A549 (cell line): ENCODE data around the gene MT1H. TPM values are rescaled to one million over a fixed set of nuclear protein-coding genes. Genes with fewer than 3 reads are reported as not detected.
"Not testable (repeated sequence)": the region's sequence is repeated elsewhere in the genome, so short reads cannot be mapped to it uniquely, and the experiment has no call there.

Source experiments
- ATAC-seq, 2 experiments: fragments of 200-7000 bp in 1 of 2; fragments of >200 bp in 1 of 2; cut with Nextera tagmentation in 1 of 2; cut with Tn5 transposase in 1 of 2; 3 replicates each; pipeline versions ENCODE4 v1.8.0 to v1.9.1; 2018 to 2020; ENCODE audit warnings: mild to moderate bottlenecking in 1 of 2, moderate library complexity in 1 of 2
- CTCF ChIA-PET: fragments of 300-600 bp; sonication (Branson Sonifier 250); formaldehyde crosslinking; extraction: SDS; loops from one replicate; lab custom pipeline; 2021; ENCODE audit warnings: antibody characterized with exemption, inconsistent platforms; lab: Yijun Ruan, JAX
- POLR2A ChIA-PET: fragments of 350-600 bp; formaldehyde crosslinking; extraction: SDS; loops from one replicate; lab custom pipeline; 2021; ENCODE audit warnings: antibody characterized with exemption, inconsistent platforms; lab: Yijun Ruan, JAX
- DNase-seq, 2 experiments: peaks; one replicate each; pipeline versions ENCODE4 v3.0.0 to v3.0.0-alpha.2; 2011 to 2016; ENCODE audit warnings: low read depth in 1 of 2, low spot score in 1 of 2
- FAIRE-seq: peaks from 2 replicates; lab custom pipeline; 2011; peaks lifted over from hg19 to GRCh38; lab: Jason Lieb, UNC
- H3K27ac ChIP-seq, 2 experiments: fragments of >200 bp; sonication (Bioruptor Twin); formaldehyde crosslinking; 3 replicates each; pipeline ENCODE4 v1.5.1; 2016 to 2017
- H3K4me1 ChIP-seq: fragments of >200 bp; sonication (Bioruptor Twin); formaldehyde crosslinking; 3 replicates; pipeline ENCODE4 v1.6.1; 2016
- H3K4me2 ChIP-seq: fragments of >200 bp; sonication (Bioruptor Twin); formaldehyde crosslinking; 3 replicates; pipeline ENCODE4 v1.6.1; 2016
- H3K4me3 ChIP-seq: fragments of >200 bp; sonication (Bioruptor Twin); formaldehyde crosslinking; 3 replicates; pipeline ENCODE4 v1.5.1; 2016
- H3K9me3 ChIP-seq: fragments of >200 bp; sonication (Bioruptor Twin); formaldehyde crosslinking; 3 replicates; pipeline ENCODE4 v1.6.1; 2016
- CBX2 ChIP-seq: fragments of 200-600 bp; sonication (generic); IDR thresholded peaks from 2 replicates; pipeline ENCODE4 v1.6.1; 2016; ENCODE audit warnings: low read depth, mild to moderate bottlenecking, borderline replicate concordance
- CHD2 ChIP-seq: fragments of 150-350 bp; IDR thresholded peaks from 2 replicates; pipeline ENCODE4 v1.6.1; 2014; ENCODE audit warnings: low read length; ENCODE audit not compliant: partially characterized antibody
- EHF ChIP-seq: fragments of 250-450 bp; sonication (Bioruptor Pico); IDR thresholded peaks from 2 replicates; pipeline ENCODE4 v1.5.0; 2020; ENCODE audit warnings: mild to moderate bottlenecking
- EHMT2 ChIP-seq: fragments of 200-600 bp; sonication (generic); IDR thresholded peaks from 2 replicates; pipeline ENCODE4 v1.6.1; 2016; ENCODE audit warnings: antibody characterized with exemption, low read depth, mild to moderate bottlenecking, moderate library complexity
- ESRRA ChIP-seq: fragments of 150-350 bp; IDR thresholded peaks from 2 replicates; pipeline ENCODE4 v1.6.1; 2014; ENCODE audit warnings: mild to moderate bottlenecking, low read length, borderline replicate concordance
- FOSB ChIP-seq: fragments of 250-450 bp; sonication (Bioruptor Pico); IDR thresholded peaks from 2 replicates; pipeline ENCODE4 v1.5.0; 2020; ENCODE audit warnings: mild to moderate bottlenecking, moderate library complexity
- FOSL2 ChIP-seq, 2 experiments: fragments of 450-650 bp in 1 of 2; fragments of >200 bp in 1 of 2; sonication (Bioruptor Twin) in 1 of 2; formaldehyde crosslinking; IDR thresholded peaks; 2 replicates each; pipeline versions ENCODE4 v1.5.0 to v1.6.1; 2016 to 2020; ENCODE audit warnings: mild to moderate bottlenecking in 1 of 2, moderate library complexity in 1 of 2
- GATA3 ChIP-seq: IDR thresholded peaks from 2 replicates; pipeline ENCODE4 v1.6.1; 2012; ENCODE audit warnings: borderline replicate concordance
- HOXA7 ChIP-seq: fragments of 250-450 bp; sonication (Bioruptor Pico); IDR thresholded peaks from 2 replicates; pipeline ENCODE4 v1.5.0; 2020; ENCODE audit warnings: mild to moderate bottlenecking, moderate library complexity
- HOXB5 ChIP-seq: fragments of 250-450 bp; sonication (Bioruptor Pico); IDR thresholded peaks from 2 replicates; pipeline ENCODE4 v1.5.0; 2020; ENCODE audit warnings: mild to moderate bottlenecking, moderate library complexity
- KDM5A ChIP-seq: fragments of 200-600 bp; sonication (generic); IDR thresholded peaks from 2 replicates; pipeline ENCODE4 v1.6.1; 2016; ENCODE audit warnings: antibody characterized with exemption, mild to moderate bottlenecking
- MAZ ChIP-seq: fragments of 150-350 bp; IDR thresholded peaks from 2 replicates; pipeline ENCODE4 v1.6.1; 2014; ENCODE audit warnings: antibody characterized with exemption, low read depth, low read length, borderline replicate concordance
- MYC ChIP-seq: IDR thresholded peaks from 2 replicates; pipeline ENCODE4 v1.6.1; 2012; ENCODE audit warnings: mild to moderate bottlenecking, inconsistent platforms, low read length, improper control_type of control experiment, borderline replicate concordance
- NFE2L2 ChIP-seq: fragments of 150-350 bp; conservative IDR thresholded peaks from 2 replicates; pipeline ENCODE4 v1.6.1; 2014; ENCODE audit warnings: low read length
- NR3C1 ChIP-seq: fragments of >200 bp; sonication (Bioruptor Twin); formaldehyde crosslinking; IDR thresholded peaks from 3 replicates; pipeline ENCODE4 v1.6.1; 2017
- PBX3 ChIP-seq: IDR thresholded peaks from 2 replicates; pipeline ENCODE4 v1.6.1; 2012
- RARB ChIP-seq: fragments of 250-450 bp; sonication (Bioruptor Pico); IDR thresholded peaks from 2 replicates; pipeline ENCODE4 v1.8.0; 2021; ENCODE audit warnings: mild to moderate bottlenecking, moderate library complexity
- RCOR1 ChIP-seq: fragments of 150-350 bp; IDR thresholded peaks from 2 replicates; pipeline ENCODE4 v1.6.1; 2014; ENCODE audit warnings: antibody characterized with exemption, low read length, low read depth
- RFX5 ChIP-seq: fragments of 450-650 bp; IDR thresholded peaks from 2 replicates; pipeline ENCODE4 v1.7.1; 2014; ENCODE audit warnings: antibody characterized with exemption, mild to moderate bottlenecking, moderate library complexity
- ZFP36 ChIP-seq: fragments of 450-650 bp; IDR thresholded peaks from 2 replicates; pipeline ENCODE4 v1.6.1; 2014; ENCODE audit warnings: borderline replicate concordance; ENCODE audit not compliant: partially characterized antibody
- WGBS: methylation state at CpG from one replicate; pipeline ENCODE4 v1.1.6; 2017; ENCODE audit errors: missing lambda C conversion rate; 5-methylcytosine and 5-hydroxymethylcytosine counted together
- polyA minus RNA-seq: library from RNA; depleted of rRNA, polyadenylated mRNA; stranded (reverse); fragments of >200 nt; gene quantifications from 2 replicates; pipeline ENCODE4 v1.2.3, GENCODE V29; 2011; rRNA and poly(A)+ RNA removed
- polyA plus RNA-seq, 4 experiments: library from polyadenylated mRNA; depleted of rRNA in 3 of 4; stranded (reverse); fragments of >200 nt; fragmentation: RNase III in 1 of 4; extraction: RNeasy Plus Mini Kit Qiagen cat#74134 plus additional on column Dnase treatment in 1 of 4; gene quantifications; 2 replicates in 3 of 4; 3 replicates in 1 of 4; pipeline ENCODE4 v1.2.3, GENCODE V29; 2011 to 2017
- TF ChIP-seq, protein P1 (sequence below): IDR thresholded peaks from 2 replicates; pipeline ENCODE4 v1.6.1; 2012
- TF ChIP-seq, protein P2 (sequence below): fragments of 250-450 bp; sonication (Bioruptor Pico); IDR thresholded peaks from 2 replicates; pipeline ENCODE4 v1.5.0; 2021; ENCODE audit warnings: mild to moderate bottlenecking, moderate library complexity, borderline replicate concordance

The MT1H gene
- polyA plus RNA-seq (2011; rRNA removed) (not detected in 2 replicates), polyA plus RNA-seq (2017; fragmentation: RNase III; extraction: RNeasy Plus Mini Kit Qiagen cat#74134 plus additional on column Dnase treatment) (not detected in 3 replicates), polyA minus RNA-seq (not detected in 2 replicates)
- polyA plus RNA-seq (2012; cell fraction: cytosol; rRNA removed), result not detected in 2 replicates
- polyA plus RNA-seq (2012; cell fraction: nucleus; rRNA removed), result not detected in 2 replicates

DNA sequence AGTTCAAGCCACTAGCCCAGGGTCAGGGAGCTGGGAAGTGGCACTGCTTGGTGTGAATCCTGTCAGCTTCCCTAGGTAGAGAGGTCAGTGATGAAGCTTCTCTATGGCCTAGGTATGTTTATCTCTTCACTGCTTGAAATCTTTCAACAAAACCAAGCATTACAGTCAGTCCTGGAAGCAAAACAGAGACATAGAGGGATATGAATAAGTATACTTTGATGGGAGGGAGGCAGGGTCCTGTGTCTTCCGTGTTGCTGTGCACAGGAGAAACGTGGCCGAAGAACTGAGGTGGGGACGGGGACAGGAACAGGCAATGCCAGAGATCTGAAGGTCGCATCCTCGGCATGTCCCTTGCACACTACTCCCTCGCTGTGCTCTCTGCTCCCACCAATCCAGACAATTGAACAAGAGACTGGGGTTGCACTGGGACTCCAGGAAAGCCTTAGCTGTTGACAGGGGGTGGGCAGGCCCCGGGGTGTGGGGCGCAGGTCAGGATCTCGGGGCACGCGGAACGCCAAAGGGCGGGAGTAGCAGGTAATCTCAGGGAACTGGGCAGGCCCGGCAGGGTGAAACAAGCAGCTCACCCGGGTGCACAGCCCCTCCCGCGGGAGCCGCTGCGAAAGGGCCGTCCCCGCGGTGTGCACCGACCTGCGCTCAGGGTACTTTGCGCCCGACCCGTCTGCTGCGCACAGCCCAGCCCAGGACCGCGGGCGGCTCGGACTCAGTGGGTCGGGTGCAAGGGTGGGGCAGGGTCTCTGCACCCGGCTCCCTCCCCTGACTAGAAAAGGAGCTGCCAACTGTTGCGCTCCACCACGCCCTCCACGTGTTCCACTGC lies at the start of gene MT1H:
TSS of gene MT1H (plus strand) at position 810 of the 835 bp plus-strand sequence. CDS start 71 bp downstream, outside the sequence.
- no peak within 1 kb of the TSS for H3K4me3 ChIP-seq
- DNase-seq (no peak), FAIRE-seq (no peak), ATAC-seq (no peak)
- no peaks in the 10 kb centered on the region for H3K9me3 ChIP-seq
- H3K27ac ChIP-seq, result no peak within 1 kb of the TSS
- ChIA-PET POLR2A (no interaction called here), CTCF (interaction anchor here (1.0 to 1.8 kb wide), 2 partner anchors 26 to 69 kb away, joined by 3 to 6 read pairs; no protein-coding TSS in a partner anchor)
- H3K4me1 ChIP-seq, result no peaks in the 10 kb centered on the region
- no peak for TF ChIP-seq RFX5
- no peak for TF ChIP-seq FOSB
- no peak for TF ChIP-seq EHF (CRISPR knock-in tag)
- TF ChIP-seq ESRRA, result no peak
- TF ChIP-seq KDM5A, result no peak
- TF ChIP-seq NR3C1, result no peak
- no peak for TF ChIP-seq PBX3
- TF ChIP-seq, protein P1, sequence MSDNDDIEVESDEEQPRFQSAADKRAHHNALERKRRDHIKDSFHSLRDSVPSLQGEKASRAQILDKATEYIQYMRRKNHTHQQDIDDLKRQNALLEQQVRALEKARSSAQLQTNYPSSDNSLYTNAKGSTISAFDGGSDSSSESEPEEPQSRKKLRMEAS, result no peak
- TF ChIP-seq ZFP36, result no peak
- no peak for TF ChIP-seq FOSL2 (IDR thresholded peaks at IDR 0.05)
- TF ChIP-seq FOSL2 (CRISPR knock-in tag; IDR thresholded peaks at IDR 0.05), result no peak
- WGBS, result 74% methylated on average over 38 of the region's 38 CpGs
- no peak within 1 kb of the TSS for H3K4me2 ChIP-seq

- H3K9me3 ChIP-seq, result no peaks in the 10 kb centered on the region
- H3K4me1 ChIP-seq, result peaks cover 1% of the 10 kb centered on the region; the same call in 2 of the 3 replicates
- H3K4me2 ChIP-seq, result no peak overlapping the region
- ATAC-seq, result no peak
- DNase-seq, result no peak
- POLR2A ChIA-PET, result no interaction called here
- TF ChIP-seq CHD2 (no peak), MAZ (no peak), KDM5A (no peak), RCOR1 (no peak), RARB (CRISPR knock-in tag) (no peak), HOXA7 (CRISPR knock-in tag) (no peak), GATA3 (no peak), CBX2 (no peak), NFE2L2 (no peak), HOXB5 (CRISPR knock-in tag) (no peak), PBX3 (no peak), FOSL2 (IDR thresholded peaks at IDR 0.05) (no peak), FOSL2 (CRISPR knock-in tag; IDR thresholded peaks at IDR 0.05) (no peak), EHMT2 (no peak), MYC (no peak)
- TF ChIP-seq, protein P2, sequence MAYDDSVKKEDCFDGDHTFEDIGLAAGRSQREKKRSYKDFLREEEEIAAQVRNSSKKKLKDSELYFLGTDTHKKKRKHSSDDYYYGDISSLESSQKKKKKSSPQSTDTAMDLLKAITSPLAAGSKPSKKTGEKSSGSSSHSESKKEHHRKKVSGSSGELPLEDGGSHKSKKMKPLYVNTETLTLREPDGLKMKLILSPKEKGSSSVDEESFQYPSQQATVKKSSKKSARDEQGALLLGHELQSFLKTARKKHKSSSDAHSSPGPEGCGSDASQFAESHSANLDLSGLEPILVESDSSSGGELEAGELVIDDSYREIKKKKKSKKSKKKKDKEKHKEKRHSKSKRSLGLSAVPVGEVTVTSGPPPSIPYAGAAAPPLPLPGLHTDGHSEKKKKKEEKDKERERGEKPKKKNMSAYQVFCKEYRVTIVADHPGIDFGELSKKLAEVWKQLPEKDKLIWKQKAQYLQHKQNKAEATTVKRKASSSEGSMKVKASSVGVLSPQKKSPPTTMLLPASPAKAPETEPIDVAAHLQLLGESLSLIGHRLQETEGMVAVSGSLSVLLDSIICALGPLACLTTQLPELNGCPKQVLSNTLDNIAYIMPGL (CRISPR knock-in tag), result no peak
- no peak overlapping the region for H3K27ac ChIP-seq
- no peak overlapping the region for H3K4me3 ChIP-seq
- no peak for FAIRE-seq
- CTCF ChIA-PET, result interaction anchor here (0.7 kb wide), 1 partner anchor 17 kb away, joined by 4 read pairs; no protein-coding TSS in a partner anchor
- 91% methylated on average over 5 of the region's 8 CpGs for WGBS
Observed at GRCh38 chr16:56620339-56620897, 49.2 kb upstream of the MT1H start.

DNA sequence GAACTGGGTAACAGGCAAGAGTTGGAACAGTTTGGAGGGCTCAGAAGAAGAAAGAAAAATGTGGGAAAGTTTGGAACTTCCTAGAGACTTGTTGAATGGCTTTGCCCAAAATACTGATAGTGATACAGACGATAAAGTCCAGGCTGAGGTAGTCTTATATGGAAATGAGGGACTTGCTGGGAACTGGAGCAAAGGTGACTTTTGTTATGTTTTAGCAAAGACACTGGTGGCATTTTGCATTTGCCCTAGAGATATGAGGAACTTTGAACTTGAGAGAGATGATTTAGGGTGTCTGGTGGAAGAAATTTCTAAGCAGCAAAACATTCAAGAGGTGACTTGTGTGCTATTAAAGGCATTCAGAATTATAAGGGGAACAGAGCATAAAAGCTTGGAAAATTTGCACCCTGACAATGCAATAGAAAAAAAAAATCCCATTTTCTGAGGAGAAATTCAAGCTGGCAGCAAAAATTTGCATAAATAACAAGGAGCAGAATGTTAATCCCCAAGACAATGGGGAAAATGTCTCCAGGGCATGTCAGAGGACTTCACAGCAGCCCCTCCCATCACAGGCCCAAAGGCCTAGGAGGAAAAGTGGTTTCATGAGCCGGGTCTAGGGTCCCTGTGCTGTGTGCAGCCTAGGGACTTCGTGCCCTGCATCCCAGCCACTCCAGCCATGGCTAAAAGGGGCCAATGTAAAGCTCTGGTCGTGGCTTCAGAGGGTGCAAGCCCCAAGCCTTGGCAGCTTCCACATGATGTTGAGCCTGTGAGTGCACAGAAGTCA lies 47.8 kb upstream of the MT1H start:
- FAIRE-seq, H3K4me1 ChIP-seq, ATAC-seq, H3K4me2 ChIP-seq, DNase-seq, H3K4me3 ChIP-seq, H3K27ac ChIP-seq, H3K9me3 ChIP-seq: not testable (repeated sequence)
- ChIA-PET POLR2A (interaction anchor here (1.6 kb wide), 1 partner anchor 14 kb away, joined by 3 read pairs; the partner anchor contains the start of gene MT2A), CTCF (interaction anchor here (0.7 to 5.3 kb wide), 3 partner anchors 11 to 36 kb away, joined by 3 to 18 read pairs (median 3); partner anchors contain the start of gene MT1F)
- 60% methylated on average over 4 of the region's 4 CpGs for WGBS

- POLR2A ChIA-PET, result interaction anchor here (0.6 to 2.3 kb wide), 2 partner anchors 14 to 34 kb away, joined by 6 to 23 read pairs; partner anchors contain the start of gene MT2A
- ATAC-seq, FAIRE-seq, H3K9me3 ChIP-seq, H3K27ac ChIP-seq, H3K4me2 ChIP-seq, DNase-seq, H3K4me3 ChIP-seq: not testable (repeated sequence)
- CTCF ChIA-PET, result interaction anchor here (0.7 to 5.3 kb wide), 5 partner anchors 11 to 22 kb away, joined by 3 to 18 read pairs (median 6); partner anchors contain the start of gene MT2A
- H3K4me1 ChIP-seq, result peaks cover 14% of the 10 kb centered on the region
- WGBS, result 81% methylated on average over 5 of the region's 5 CpGs
Observed at GRCh38 chr16:56623184-56623583, 46.4 kb upstream of the MT1H start.
